GM12873 (cell line): ENCODE data around the gene SNX32.

Experiments used
- CTCF ChIP-seq: IDR thresholded peaks from 2 replicates; pipeline ENCODE4 v1.5.1; 2012; ENCODE audit warnings: low read depth, mild to moderate bottlenecking, moderate library complexity, low read length, control low read depth; ENCODE audit not compliant: insufficient read depth; ENCODE audit errors: missing control alignments

Gene SNX32

DNA sequence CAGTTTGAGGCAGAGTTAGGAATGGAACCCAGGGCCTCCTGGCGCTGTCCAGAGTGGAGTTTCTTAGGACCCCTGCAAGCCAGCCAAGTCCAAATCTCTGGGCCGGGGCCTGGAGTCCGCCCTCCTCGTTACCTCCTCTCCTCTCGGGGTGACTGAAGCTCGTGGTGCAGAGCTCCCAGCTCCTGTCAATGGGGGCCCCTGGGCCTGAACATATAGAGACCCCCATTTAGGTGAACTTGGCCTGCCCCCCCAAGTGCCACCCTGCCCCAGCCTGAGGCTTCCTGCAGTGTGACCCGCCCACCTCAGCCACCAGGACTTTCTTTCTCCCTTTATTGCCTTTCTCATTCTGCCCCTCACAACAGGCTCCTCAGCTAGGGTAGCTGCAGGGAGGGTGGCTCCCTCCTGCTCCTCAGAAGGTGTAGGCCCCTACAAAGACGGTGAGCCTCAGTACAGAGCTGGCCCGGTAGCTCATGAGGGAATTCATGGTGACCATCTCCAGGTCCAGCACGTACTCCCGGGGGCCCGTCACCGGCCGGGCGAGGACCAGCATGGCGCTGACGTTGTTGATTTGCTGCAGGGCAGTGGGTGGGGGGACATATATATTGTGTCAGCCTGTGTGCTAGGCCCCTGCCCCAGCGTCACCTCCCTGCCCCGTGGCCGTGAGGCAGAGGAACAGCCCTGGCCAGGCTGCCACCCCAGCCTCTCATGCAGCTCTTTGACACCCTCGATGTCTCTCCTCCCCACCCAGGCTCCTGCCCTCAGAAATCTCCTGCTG, 32.9 kb downstream of the SNX32 start:
- no peak for TF ChIP-seq CTCF

DNA sequence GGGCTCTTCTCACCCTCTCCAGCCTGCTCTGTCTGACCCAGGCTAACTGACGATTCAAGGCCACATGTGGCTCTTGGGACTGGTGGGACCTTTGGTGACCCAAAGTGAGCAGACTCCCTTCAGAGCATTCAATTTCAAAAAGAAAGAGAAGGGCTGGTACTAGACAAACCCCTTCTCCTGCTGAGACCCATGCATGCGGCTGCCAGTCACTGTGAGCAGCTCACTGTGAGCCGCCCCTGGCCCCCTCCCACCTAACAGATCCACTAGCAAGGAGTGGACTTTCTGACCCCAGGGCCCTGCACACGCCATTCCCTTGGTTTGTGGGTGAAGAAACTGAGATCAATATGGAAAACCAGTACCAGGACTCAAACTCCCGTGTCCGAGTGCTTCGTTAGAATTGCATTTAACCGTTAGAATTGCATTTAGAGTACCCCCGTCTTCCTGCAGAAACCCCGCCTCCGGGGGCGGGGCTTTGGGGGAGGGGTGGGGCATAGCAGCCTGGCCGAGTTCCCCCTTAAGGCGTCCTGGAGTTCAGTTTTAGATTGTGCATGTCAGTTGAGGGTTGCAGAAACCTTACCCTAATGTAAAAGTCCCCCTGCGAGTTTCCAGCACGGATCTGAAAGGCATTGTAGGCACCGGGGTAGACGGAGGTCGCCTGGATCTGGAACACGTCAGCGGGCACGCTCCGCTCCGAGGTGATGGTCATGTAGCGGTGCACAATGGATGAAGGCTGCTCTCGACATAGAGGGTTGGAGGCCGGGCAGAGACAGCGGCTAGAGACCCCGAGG, 33.7 kb downstream of the SNX32 start:
- no peak for TF ChIP-seq CTCF

GRCh38 chr11:65868076-65868667, 34.4 kb downstream of the SNX32 start:
- no peak for TF ChIP-seq CTCF

DNA sequence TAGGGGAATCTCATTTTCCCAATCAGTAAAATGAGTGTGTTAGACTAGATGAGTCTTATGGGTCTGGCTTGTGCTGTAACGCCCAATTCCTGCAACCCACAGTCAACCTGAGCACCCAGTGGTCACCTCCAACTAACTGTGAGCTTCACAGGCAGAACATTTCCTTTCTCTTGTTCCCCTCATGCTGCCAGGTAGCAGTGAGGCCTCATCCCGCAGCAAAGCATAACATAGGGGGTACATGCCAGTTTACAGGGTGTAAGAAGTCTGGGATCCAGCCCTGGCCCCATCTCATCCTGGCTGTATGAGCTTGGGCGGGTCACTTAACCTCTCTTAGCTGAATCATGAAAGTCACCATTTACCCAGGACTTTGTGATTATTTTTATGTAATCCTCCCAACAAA, 35.1 kb downstream of the SNX32 start:
- no peak for TF ChIP-seq CTCF

DNA sequence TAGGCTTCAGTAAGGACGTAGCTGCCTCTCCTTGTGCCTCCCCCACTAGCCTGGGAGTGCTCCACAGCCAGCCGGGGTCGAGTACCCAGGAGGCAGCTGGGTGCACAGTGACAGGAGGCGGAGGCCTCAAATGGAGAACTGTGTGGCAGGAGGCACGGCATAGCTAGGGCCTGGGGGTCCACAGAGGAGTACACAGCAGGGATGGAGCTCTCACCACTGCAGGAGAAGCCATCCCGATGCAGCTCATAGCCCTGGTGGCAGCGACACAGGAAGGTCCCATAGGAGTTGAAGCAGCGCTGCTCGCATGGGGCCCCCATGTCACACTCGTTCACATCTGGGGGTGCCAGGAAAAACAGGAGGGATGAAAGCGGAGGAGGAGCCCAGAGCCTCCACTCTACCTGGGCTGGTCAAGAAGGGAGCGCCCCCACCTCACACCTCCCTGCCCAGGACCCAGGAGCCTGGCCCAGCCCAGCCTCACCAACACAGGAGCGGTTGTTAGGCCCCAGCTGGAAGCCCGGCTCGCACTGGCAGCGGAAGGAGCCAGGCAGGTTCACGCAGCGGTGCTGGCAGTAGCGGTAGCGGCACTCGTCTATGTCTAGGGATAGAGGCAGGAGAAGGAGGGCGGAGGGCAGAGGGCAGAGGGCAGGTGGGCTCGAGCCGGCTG, 36.0 kb downstream of the SNX32 start:
- no peak for TF ChIP-seq CTCF

DNA sequence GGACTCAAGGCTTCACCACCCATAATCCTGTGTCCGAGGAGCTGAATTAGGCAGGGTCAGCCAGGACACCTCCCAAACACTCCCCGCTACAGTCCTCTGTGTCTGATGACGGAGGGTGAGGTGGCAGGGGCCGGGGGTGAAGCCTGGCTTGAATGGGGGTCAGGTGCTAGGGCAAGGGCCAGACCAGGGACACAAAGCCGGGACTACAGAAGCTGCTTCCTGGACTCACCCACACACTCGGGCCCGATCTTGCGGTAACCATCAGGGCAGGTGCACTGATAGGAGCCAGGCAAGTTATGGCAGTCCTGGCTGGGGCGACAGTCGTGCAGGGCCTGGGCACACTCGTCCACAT, 36.5 kb downstream of the SNX32 start:
- no peak for TF ChIP-seq CTCF
